Measurements from ENCODE around the gene TRIM66.

- TF ChIP-seq REST (IDR thresholded peaks at IDR 0.05; ENCODE audit: low read depth), result no peak
- TF ChIP-seq FOXM1 (IDR thresholded peaks at IDR 0.05; ENCODE audit: borderline replicate concordance, low read depth), result no peak
- TF ChIP-seq TAF1 (IDR thresholded peaks at IDR 0.05; ENCODE audit: low read depth), result no peak
- no peak for TF ChIP-seq EGR1 (IDR thresholded peaks at IDR 0.05)
- TF ChIP-seq TEAD4 (IDR thresholded peaks at IDR 0.05), result peak; percentile 82
Measured at GRCh38 chr11:8699903-8700302, 17.4 kb upstream of the TRIM66 start.
